Measurements from ENCODE around the gene TCAP.

TCAP gene

DNA sequence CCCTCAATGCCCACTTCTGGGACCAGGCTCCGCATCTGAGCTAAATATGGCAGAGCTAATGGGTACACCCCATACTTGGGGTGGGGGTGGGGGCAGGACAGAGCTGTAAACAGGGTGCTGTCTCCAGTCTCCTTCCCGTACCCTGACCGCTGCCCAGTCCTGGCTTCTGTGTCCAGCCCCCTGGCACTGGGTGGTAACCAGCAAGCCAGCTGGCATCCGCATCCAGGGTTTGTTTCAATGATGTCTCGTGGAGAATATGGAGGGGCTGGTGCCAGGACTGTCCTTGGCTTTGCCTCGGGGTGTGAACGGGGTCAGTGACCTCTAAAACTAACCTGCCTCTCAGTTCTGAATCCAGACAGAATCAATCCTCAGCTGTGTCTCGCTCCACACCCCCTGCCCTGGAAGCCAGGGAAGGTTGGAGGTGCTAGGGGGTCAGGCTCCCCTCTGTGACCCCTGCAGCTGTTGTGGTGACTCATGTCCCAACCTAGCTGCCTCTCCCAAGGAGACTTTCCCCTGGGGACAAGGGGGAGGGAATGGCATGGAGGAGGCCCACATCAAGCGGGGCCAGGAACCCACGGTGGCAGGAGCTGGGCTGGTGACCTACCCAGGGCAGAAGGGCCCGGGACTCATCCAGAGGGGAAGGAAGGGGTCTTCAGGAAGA lies 1.6 kb downstream of the TCAP start:
- no peaks in the 10 kb centered on the region for H3F3A ChIP-seq (ENCODE audit: low read depth)
- no peak overlapping the region for H3K9ac ChIP-seq (ENCODE audit: low read depth, low read length, poor library complexity, severe bottlenecking)
- TF ChIP-seq, protein P1, sequence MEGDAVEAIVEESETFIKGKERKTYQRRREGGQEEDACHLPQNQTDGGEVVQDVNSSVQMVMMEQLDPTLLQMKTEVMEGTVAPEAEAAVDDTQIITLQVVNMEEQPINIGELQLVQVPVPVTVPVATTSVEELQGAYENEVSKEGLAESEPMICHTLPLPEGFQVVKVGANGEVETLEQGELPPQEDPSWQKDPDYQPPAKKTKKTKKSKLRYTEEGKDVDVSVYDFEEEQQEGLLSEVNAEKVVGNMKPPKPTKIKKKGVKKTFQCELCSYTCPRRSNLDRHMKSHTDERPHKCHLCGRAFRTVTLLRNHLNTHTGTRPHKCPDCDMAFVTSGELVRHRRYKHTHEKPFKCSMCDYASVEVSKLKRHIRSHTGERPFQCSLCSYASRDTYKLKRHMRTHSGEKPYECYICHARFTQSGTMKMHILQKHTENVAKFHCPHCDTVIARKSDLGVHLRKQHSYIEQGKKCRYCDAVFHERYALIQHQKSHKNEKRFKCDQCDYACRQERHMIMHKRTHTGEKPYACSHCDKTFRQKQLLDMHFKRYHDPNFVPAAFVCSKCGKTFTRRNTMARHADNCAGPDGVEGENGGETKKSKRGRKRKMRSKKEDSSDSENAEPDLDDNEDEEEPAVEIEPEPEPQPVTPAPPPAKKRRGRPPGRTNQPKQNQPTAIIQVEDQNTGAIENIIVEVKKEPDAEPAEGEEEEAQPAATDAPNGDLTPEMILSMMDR (conservative IDR thresholded peaks at IDR 0.05; ENCODE audit: low read length) = no peak
- no peak for TF ChIP-seq EZH2phosphoT487 (IDR thresholded peaks at IDR 0.05; ENCODE audit: borderline replicate concordance)
- H3K27me3 ChIP-seq (ENCODE audit: insufficient read depth, low read length, poor library complexity, severe bottlenecking) = no peaks in the 10 kb centered on the region
- H4K20me1 ChIP-seq (ENCODE audit: insufficient read depth, low read length, poor library complexity, severe bottlenecking) = no peaks in the 10 kb centered on the region
- no peaks in the 10 kb centered on the region for H3K4me1 ChIP-seq (ENCODE audit: insufficient read depth, low read length, poor library complexity, severe bottlenecking)
- H3K4me2 ChIP-seq (ENCODE audit: low read depth, low read length, poor library complexity, severe bottlenecking) = no peak overlapping the region
- H3K9me3 ChIP-seq (ENCODE audit: insufficient read depth, low read depth, low read length) = no peaks in the 10 kb centered on the region
- no peak overlapping the region for H2AFZ ChIP-seq (ENCODE audit: low read length)
- H3K79me2 ChIP-seq (ENCODE audit: insufficient read depth, low read length) = no peaks in the 10 kb centered on the region
- no peaks in the 10 kb centered on the region for H3K9me2 ChIP-seq (replicated peaks; ENCODE audit: low read depth, low read length)
- peaks cover 8% of the 10 kb centered on the region; the same call in 1 of the 2 replicates for H3K36me3 ChIP-seq (ENCODE audit: insufficient read depth, low read length)
- H3K4me3 ChIP-seq (ENCODE audit: low read length, poor library complexity, severe bottlenecking) = no peak overlapping the region

DNA sequence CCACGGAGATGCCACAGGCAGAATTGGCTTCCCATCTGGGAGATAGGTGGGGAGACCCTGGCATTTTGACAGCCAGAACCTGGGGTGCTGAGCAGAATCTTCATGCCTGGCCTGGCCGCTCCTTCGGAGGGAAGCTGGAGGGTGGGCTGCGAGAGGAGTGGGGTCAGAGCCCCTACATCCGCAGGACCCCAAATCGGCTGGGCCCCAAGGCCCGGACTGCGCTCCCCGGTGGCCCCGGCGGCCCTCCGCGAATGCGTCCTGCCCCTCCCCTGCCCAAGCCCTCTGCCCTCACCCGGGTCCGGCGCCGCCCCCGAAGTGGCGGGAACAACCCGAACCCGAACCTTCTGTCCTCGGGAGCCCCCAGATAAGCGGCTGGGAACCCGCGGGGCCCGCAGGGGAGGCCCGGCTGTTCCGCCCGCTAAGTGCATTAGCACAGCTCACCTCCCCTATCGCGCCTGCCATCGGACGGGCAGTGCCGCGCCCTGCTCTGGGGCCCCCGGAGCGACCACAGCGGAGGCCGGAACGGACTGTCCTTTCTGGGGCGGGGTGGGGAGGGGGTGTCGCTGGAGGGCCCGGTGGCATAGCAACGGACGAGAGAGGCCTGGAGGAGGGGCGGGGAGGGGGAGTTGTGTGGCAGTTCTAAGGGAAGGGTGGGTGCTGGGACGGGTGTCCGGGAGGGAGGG lies 2.3 kb downstream of the TCAP start:
- Histone ChIP-seq H4K20me1 (ENCODE audit: insufficient read depth, low read length, poor library complexity, severe bottlenecking) (no peaks in the 10 kb centered on the region), H3K36me3 (ENCODE audit: insufficient read depth, low read length) (0 out of 2 replicates have a peak, but pooled peaks cover 3% of the 10 kb centered on the region), H3K27me3 (ENCODE audit: insufficient read depth, low read length, poor library complexity, severe bottlenecking) (no peaks in the 10 kb centered on the region), H3F3A (ENCODE audit: low read depth) (no peaks in the 10 kb centered on the region), H2AFZ (ENCODE audit: low read length) (no peak overlapping the region), H3K79me2 (ENCODE audit: insufficient read depth, low read length) (no peaks in the 10 kb centered on the region), H3K4me2 (ENCODE audit: low read depth, low read length, poor library complexity, severe bottlenecking) (no peak overlapping the region), H3K9ac (ENCODE audit: low read depth, low read length, poor library complexity, severe bottlenecking) (no peak overlapping the region), H3K4me3 (ENCODE audit: low read length, poor library complexity, severe bottlenecking) (no peak overlapping the region), H3K9me3 (ENCODE audit: insufficient read depth, low read depth, low read length) (no peaks in the 10 kb centered on the region), H3K4me1 (ENCODE audit: insufficient read depth, low read length, poor library complexity, severe bottlenecking) (no peaks in the 10 kb centered on the region), H3K9me2 (replicated peaks; ENCODE audit: low read depth, low read length) (no peaks in the 10 kb centered on the region)
- TF ChIP-seq, protein P1 (conservative IDR thresholded peaks at IDR 0.05; ENCODE audit: low read length) = no peak
- TF ChIP-seq EZH2phosphoT487 (IDR thresholded peaks at IDR 0.05; ENCODE audit: borderline replicate concordance) = no peak

DNA sequence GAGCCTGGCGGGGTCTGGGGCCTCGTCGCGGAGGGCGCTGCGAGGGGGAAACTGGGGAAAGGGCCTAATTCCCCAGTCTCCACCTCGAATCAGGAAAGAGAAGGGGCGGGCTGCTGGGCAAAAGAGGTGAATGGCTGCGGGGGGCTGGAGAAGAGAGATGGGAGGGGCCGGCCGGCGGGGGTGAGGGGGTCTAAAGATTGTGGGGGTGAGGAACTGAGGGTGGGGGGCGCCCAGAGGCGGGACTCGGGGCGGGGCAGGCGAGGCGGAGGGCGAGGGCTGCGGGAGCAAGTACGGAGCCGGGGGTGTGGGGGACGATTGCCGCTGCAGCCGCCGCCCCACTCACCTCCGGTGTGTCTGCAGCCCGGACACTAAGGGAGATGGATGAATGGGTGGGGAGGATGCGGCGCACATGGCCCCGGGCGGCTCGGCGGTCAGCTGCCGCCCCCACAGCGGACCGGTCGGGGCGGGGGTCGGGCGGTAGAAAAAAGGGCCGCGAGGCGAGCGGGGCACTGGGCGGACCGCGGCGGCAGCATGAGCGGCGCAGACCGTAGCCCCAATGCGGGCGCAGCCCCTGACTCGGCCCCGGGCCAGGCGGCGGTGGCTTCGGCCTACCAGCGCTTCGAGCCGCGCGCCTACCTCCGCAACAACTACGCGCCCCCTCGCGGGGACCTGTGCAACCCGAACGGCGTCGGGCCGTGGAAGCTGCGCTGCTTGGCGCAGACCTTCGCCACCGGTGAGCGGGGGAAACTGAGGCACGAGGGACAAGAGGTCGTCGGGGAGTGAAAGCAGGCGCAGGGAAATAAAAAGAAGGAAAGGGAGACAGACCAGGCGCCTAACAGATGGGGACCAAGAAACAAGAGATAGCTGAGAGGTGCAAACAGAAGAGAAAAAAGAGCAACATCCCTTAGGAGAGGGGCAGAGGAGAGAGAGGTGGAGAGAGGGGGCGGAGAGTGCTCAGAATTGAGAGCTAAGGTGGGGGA lies 3.1 kb downstream of the TCAP start, which contains the start of gene PNMT:
Gene PNMT, plus strand, starts transcription at position 509 of the 980 bp plus-strand sequence. Its CDS starts 23 bp downstream, at position 532.
- no peak within 1 kb of the TSS for H3K9ac ChIP-seq (ENCODE audit: low read depth, low read length, poor library complexity, severe bottlenecking)
- H4K20me1 ChIP-seq (ENCODE audit: insufficient read depth, low read length, poor library complexity, severe bottlenecking) = no peaks in the 10 kb centered on the region
- no peak within 1 kb of the TSS for H3K4me2 ChIP-seq (ENCODE audit: low read depth, low read length, poor library complexity, severe bottlenecking)
- H3F3A ChIP-seq (ENCODE audit: low read depth) = no peaks in the 10 kb centered on the region
- no peaks in the 10 kb centered on the region for H3K36me3 ChIP-seq (ENCODE audit: insufficient read depth, low read length)
- H3K27me3 ChIP-seq (ENCODE audit: insufficient read depth, low read length, poor library complexity, severe bottlenecking) = no peaks in the 10 kb centered on the region
- H3K4me1 ChIP-seq (ENCODE audit: insufficient read depth, low read length, poor library complexity, severe bottlenecking) = no peaks in the 10 kb centered on the region
- no peak within 1 kb of the TSS for H3K4me3 ChIP-seq (ENCODE audit: low read length, poor library complexity, severe bottlenecking)
- H3K79me2 ChIP-seq (ENCODE audit: insufficient read depth, low read length) = no peaks in the 10 kb centered on the region
- no peak within 1 kb of the TSS for H2AFZ ChIP-seq (ENCODE audit: low read length)
- no peaks in the 10 kb centered on the region for H3K9me3 ChIP-seq (ENCODE audit: insufficient read depth, low read depth, low read length)
- TF ChIP-seq, protein P1 (conservative IDR thresholded peaks at IDR 0.05; ENCODE audit: low read length) = no peak
- no peak for TF ChIP-seq EZH2phosphoT487 (IDR thresholded peaks at IDR 0.05; ENCODE audit: borderline replicate concordance)
- H3K9me2 ChIP-seq (replicated peaks; ENCODE audit: low read depth, low read length) = no peaks in the 10 kb centered on the region

Data from Loucy (cell line).